ENCODE measurements around the gene XCR1.

XCR1 gene

GRCh38 chr3:45969116-45969515 is 58.2 kb downstream of the XCR1 start:
- DNase-seq (ENCODE audit: low read depth, low spot score), result no peak
- H3K4me3 ChIP-seq (ENCODE audit: low read length), result no peak overlapping the region

GRCh38 chr3:45968706-45969105 is 58.6 kb downstream of the XCR1 start:
- DNase-seq (ENCODE audit: low read depth, low spot score), result no peak
- no peak overlapping the region for H3K4me3 ChIP-seq (ENCODE audit: low read length)

- no peak overlapping the region for H3K4me3 ChIP-seq (ENCODE audit: low read length)
- no peak for DNase-seq (ENCODE audit: low read depth, low spot score)
Observed at GRCh38 chr3:45968149-45968548, 59.1 kb downstream of the XCR1 start.

- no peak for DNase-seq (ENCODE audit: low read depth, low spot score)
Observed at GRCh38 chr3:45967724-45968123, 59.6 kb downstream of the XCR1 start.

More at GRCh38 chr3:45967724-45968123, 59.6 kb downstream of the XCR1 start:
- H3K4me3 ChIP-seq (ENCODE audit: low read length), result no peak overlapping the region

All from Jurkat, Clone E6-1 (cell line).